Measurements from ENCODE around the gene TMEM121B. TPM values are rescaled to one million over a fixed set of nuclear protein-coding genes. Genes with fewer than 3 reads are reported as not detected.

TMEM121B gene
- total RNA-seq, 1 experiment from 2014 or later: 8.1 TPM

- Histone ChIP-seq H2AK5ac (ENCODE audit: insufficient read length, low read length) (no peak overlapping the region), H3K23me2 (ENCODE audit: insufficient read length, low read depth, low read length, poor library complexity, severe bottlenecking) (no peaks in the 10 kb centered on the region), H2BK20ac (ENCODE audit: low read depth, low read length, poor library complexity, severe bottlenecking) (no peak overlapping the region), H3T11ph (ENCODE audit: low read length) (no peak overlapping the region), H3K23ac (ENCODE audit: insufficient read length, low read depth, low read length) (no peak overlapping the region), H3K9me3 (ENCODE audit: control insufficient read depth, low read depth, low read length) (no peaks in the 10 kb centered on the region), H2BK12ac (ENCODE audit: insufficient read length, low read depth, low read length) (no peak overlapping the region), H3K4me2 (ENCODE audit: insufficient read depth, insufficient read length, low read length) (no peak overlapping the region), H3K27me3 (ENCODE audit: insufficient read depth, low read length) (no peaks in the 10 kb centered on the region), H4K91ac (ENCODE audit: insufficient read length, low read depth, low read length) (no peak overlapping the region), H3K4me1 (ENCODE audit: insufficient read depth, low read length) (no peaks in the 10 kb centered on the region), H4K5ac (ENCODE audit: insufficient read length, low read depth, low read length) (no peak overlapping the region), H3K18ac (ENCODE audit: insufficient read length, low read depth, low read length) (no peak overlapping the region), H2BK120ac (ENCODE audit: low read depth, low read length, poor library complexity, severe bottlenecking) (no peak overlapping the region), H2BK5ac (ENCODE audit: insufficient read length, low read length) (no peak overlapping the region), H3K4ac (ENCODE audit: low read depth, low read length) (no peak overlapping the region), H3K14ac (ENCODE audit: insufficient read depth, low read length) (no peak overlapping the region; the same call in 1 of the 2 replicates), H3K79me2 (ENCODE audit: insufficient read depth, low read length) (no peaks in the 10 kb centered on the region), H3K9ac (ENCODE audit: extremely low read depth, insufficient read length, low read length) (no peak overlapping the region), H3K27ac (ENCODE audit: insufficient read length, low read depth, low read length) (no peak overlapping the region), H4K20me1 (ENCODE audit: control insufficient read depth, insufficient read depth, insufficient read length) (no peaks in the 10 kb centered on the region), H3K56ac (ENCODE audit: insufficient read length, low read depth, low read length) (no peak overlapping the region), H3K79me1 (ENCODE audit: insufficient read depth, low read depth, low read length, poor library complexity, severe bottlenecking) (no peaks in the 10 kb centered on the region), H2BK15ac (ENCODE audit: low read depth, low read length) (no peak overlapping the region), H4K8ac (replicated peaks; ENCODE audit: insufficient read length, low read depth, low read length) (no peak overlapping the region), H2AFZ (ENCODE audit: low read length) (no peak overlapping the region)
- H3K27me3 Mint-ChIP-seq (ENCODE audit: low read depth): no peaks in the 10 kb centered on the region
- WGBS (ENCODE audit: extremely low coverage, insufficient read length, low lambda C conversion rate): no CpG with 5 or more reads among the region's 7 CpGs
- H3K36me3 Mint-ChIP-seq (ENCODE audit: insufficient read depth in 1 of 3, low read depth in 3 of 3): peaks cover 4 to 43% (median 21%) of the 10 kb centered on the region in 3 experiments; a peak in 6 of 7 replicates
- no peak for DNase-seq
- H3K4me1 Mint-ChIP-seq: peaks cover 3 to 6% of the 10 kb centered on the region in 2 experiments; a peak in 3 of 4 replicates
- H3K27ac Mint-ChIP-seq: peak overlapping the region in 2 of 3 experiments; percentile 33 to 91; a peak in 3 of 7 replicates
- TF ChIP-seq, protein P1, sequence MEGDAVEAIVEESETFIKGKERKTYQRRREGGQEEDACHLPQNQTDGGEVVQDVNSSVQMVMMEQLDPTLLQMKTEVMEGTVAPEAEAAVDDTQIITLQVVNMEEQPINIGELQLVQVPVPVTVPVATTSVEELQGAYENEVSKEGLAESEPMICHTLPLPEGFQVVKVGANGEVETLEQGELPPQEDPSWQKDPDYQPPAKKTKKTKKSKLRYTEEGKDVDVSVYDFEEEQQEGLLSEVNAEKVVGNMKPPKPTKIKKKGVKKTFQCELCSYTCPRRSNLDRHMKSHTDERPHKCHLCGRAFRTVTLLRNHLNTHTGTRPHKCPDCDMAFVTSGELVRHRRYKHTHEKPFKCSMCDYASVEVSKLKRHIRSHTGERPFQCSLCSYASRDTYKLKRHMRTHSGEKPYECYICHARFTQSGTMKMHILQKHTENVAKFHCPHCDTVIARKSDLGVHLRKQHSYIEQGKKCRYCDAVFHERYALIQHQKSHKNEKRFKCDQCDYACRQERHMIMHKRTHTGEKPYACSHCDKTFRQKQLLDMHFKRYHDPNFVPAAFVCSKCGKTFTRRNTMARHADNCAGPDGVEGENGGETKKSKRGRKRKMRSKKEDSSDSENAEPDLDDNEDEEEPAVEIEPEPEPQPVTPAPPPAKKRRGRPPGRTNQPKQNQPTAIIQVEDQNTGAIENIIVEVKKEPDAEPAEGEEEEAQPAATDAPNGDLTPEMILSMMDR (conservative IDR thresholded peaks at IDR 0.05): no peak
- H3K4me3 Mint-ChIP-seq: no peak overlapping the region
- no peaks in the 10 kb centered on the region; a peak in 1 of 5 replicates for H3K9me3 Mint-ChIP-seq
Observed at GRCh38 chr22:17102297-17102667, 18.9 kb downstream of the TMEM121B start.

Data from H9 (cell line).